Keratinocyte (primary cell): ENCODE results near the gene CLEC9A.

Source experiments
- CTCF ChIP-seq, 3 experiments: IDR thresholded peaks in 1 of 3; conservative IDR thresholded peaks in 1 of 3; optimal IDR thresholded peaks in 1 of 3; 2 replicates in 2 of 3; 3 replicates in 1 of 3; pipeline versions ENCODE3 to v1.5.1; 2011; ENCODE audit warnings: low read length in 3 of 3, mild to moderate bottlenecking in 3 of 3, moderate library complexity in 2 of 3, control low read depth in 1 of 3, inconsistent platforms in 1 of 3; ENCODE audit not compliant: insufficient read depth in 2 of 3; ENCODE audit errors: extremely low read depth in 1 of 3
- EZH2 ChIP-seq: IDR thresholded peaks from one replicate; pipeline ENCODE4 v1.6.1; 2012; ENCODE audit warnings: inconsistent platforms, mild to moderate bottlenecking, low read length, moderate library complexity

- TF ChIP-seq CTCF (optimal IDR thresholded peaks at IDR 0.05 in 1 of 3, IDR thresholded peaks at IDR 0.05 in 1 of 3, conservative IDR thresholded peaks at IDR 0.05 in 1 of 3; ENCODE audit: extremely low read depth in 1 of 3, insufficient read depth in 2 of 3, low read length in 3 of 3), result no peak
- no peak for TF ChIP-seq EZH2
These were observed 38.6 kb downstream of the CLEC9A start for GRCh38 chr12:10069099-10069498.
